ENCODE measurements around the gene SPTB.
"Not testable (repeated sequence)": the region's sequence is repeated elsewhere in the genome, so short reads cannot be mapped to it uniquely, and the experiment has no call there.

DNA sequence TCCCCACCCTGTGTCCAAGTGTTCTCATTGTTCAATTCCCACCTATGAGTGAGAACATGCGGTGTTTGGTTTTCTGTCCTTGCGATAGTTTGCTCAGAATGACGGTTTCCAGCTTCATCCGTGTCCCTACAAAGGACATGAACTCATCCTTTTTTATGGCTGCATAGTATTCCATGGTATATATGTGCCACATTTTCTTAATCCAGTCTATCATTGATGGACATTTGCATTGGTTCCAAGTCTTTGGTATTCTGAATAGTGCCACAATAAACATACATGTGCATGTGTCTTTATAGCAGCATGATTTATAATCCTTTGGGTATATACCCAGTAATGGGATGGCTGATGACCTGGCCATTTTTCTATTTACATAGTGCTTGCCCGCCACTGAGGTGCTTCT lies 33.8 kb upstream of the SPTB start:
- TF ChIP-seq, protein P1, sequence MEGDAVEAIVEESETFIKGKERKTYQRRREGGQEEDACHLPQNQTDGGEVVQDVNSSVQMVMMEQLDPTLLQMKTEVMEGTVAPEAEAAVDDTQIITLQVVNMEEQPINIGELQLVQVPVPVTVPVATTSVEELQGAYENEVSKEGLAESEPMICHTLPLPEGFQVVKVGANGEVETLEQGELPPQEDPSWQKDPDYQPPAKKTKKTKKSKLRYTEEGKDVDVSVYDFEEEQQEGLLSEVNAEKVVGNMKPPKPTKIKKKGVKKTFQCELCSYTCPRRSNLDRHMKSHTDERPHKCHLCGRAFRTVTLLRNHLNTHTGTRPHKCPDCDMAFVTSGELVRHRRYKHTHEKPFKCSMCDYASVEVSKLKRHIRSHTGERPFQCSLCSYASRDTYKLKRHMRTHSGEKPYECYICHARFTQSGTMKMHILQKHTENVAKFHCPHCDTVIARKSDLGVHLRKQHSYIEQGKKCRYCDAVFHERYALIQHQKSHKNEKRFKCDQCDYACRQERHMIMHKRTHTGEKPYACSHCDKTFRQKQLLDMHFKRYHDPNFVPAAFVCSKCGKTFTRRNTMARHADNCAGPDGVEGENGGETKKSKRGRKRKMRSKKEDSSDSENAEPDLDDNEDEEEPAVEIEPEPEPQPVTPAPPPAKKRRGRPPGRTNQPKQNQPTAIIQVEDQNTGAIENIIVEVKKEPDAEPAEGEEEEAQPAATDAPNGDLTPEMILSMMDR (IDR thresholded peaks at IDR 0.05; ENCODE audit: low read depth, low read length), result not testable (repeated sequence)
- not testable (repeated sequence) for TF ChIP-seq POLR2A (IDR thresholded peaks at IDR 0.05; ENCODE audit: extremely low read depth, insufficient read length)
